Astrocyte (in vitro differentiated cells and primary cell): ENCODE results near the gene CDC6. TPM values are rescaled to one million over a fixed set of nuclear protein-coding genes. Genes with fewer than 3 reads are reported as not detected.
A peak's percentile ranks its signal among the peaks of the same experiment; 100 is the strongest.

Experiments used
- DNase-seq: peaks from one replicate; pipeline ENCODE4 v3.0.0-alpha.2; 2010; ENCODE audit warnings: low read depth
- FAIRE-seq: peaks from 2 replicates; lab custom pipeline; 2011; peaks lifted over from hg19 to GRCh38; lab: Jason Lieb, UNC
- H2AFZ ChIP-seq: 2 replicates; pipeline ENCODE4 v1.6.0; 2012; ENCODE audit warnings: low read depth, low read length, inconsistent platforms
- H3K27ac ChIP-seq: 2 replicates; pipeline ENCODE4 v1.5.1; 2011; ENCODE audit warnings: low read depth, low read length, inconsistent platforms
- H3K27me3 ChIP-seq: 2 replicates; pipeline ENCODE4 v1.6.0; 2011; ENCODE audit warnings: low read length, inconsistent platforms; ENCODE audit not compliant: insufficient read depth
- H3K36me3 ChIP-seq: 2 replicates; pipeline ENCODE4 v1.5.1; 2011; ENCODE audit warnings: low read length, inconsistent platforms; ENCODE audit not compliant: insufficient read depth
- H3K4me1 ChIP-seq: 2 replicates; pipeline ENCODE4 v1.5.1; 2011; ENCODE audit warnings: low read length, inconsistent platforms; ENCODE audit not compliant: insufficient read depth
- H3K4me2 ChIP-seq: 2 replicates; pipeline ENCODE4 v1.6.0; 2012; ENCODE audit warnings: low read length, inconsistent platforms
- H3K4me3 ChIP-seq: 2 replicates; pipeline ENCODE4 v1.5.1; 2011; ENCODE audit warnings: low read depth, mild to moderate bottlenecking, low read length, inconsistent platforms; ENCODE audit not compliant: insufficient read depth
- H3K79me2 ChIP-seq: 2 replicates; pipeline ENCODE4 v1.6.0; 2012; ENCODE audit warnings: mild to moderate bottlenecking, low read length, inconsistent platforms; ENCODE audit not compliant: insufficient read depth
- H3K9ac ChIP-seq: 2 replicates; pipeline ENCODE4 v1.6.0; 2012; ENCODE audit warnings: mild to moderate bottlenecking, low read length, inconsistent platforms
- H3K9me3 ChIP-seq: 2 replicates; pipeline ENCODE4 v1.5.1; 2012; ENCODE audit warnings: low read depth, mild to moderate bottlenecking, low read length, inconsistent platforms; ENCODE audit not compliant: insufficient read depth
- H4K20me1 ChIP-seq: 2 replicates; pipeline ENCODE4 v1.6.0; 2012; ENCODE audit warnings: low read length, inconsistent platforms; ENCODE audit not compliant: insufficient read depth
- H3K27ac Mint-ChIP-seq: one replicate; pipeline ENCODE4 v1.8.0; 2021; ENCODE audit warnings: mild to moderate bottlenecking, mixed read lengths; ENCODE audit not compliant: unreplicated experiment
- H3K27me3 Mint-ChIP-seq: one replicate; pipeline ENCODE4 v1.8.0; 2021; ENCODE audit warnings: low read depth, mixed read lengths; ENCODE audit not compliant: unreplicated experiment
- H3K36me3 Mint-ChIP-seq: one replicate; pipeline ENCODE4 v1.8.0; 2021; ENCODE audit warnings: low read depth, mixed read lengths; ENCODE audit not compliant: unreplicated experiment
- H3K4me1 Mint-ChIP-seq: one replicate; pipeline ENCODE4 v1.8.0; 2021; ENCODE audit warnings: low read depth, mixed read lengths; ENCODE audit not compliant: unreplicated experiment
- H3K4me3 Mint-ChIP-seq: one replicate; pipeline ENCODE4 v1.8.0; 2021; ENCODE audit warnings: mild to moderate bottlenecking, moderate library complexity, mixed read lengths; ENCODE audit not compliant: unreplicated experiment
- H3K9me3 Mint-ChIP-seq: one replicate; pipeline ENCODE4 v1.8.0; 2021; ENCODE audit warnings: mild to moderate bottlenecking, mixed read lengths; ENCODE audit not compliant: unreplicated experiment
- EZH2 ChIP-seq: IDR thresholded peaks from 2 replicates; pipeline ENCODE4 v1.6.1; 2012; ENCODE audit warnings: mild to moderate bottlenecking, low read length, inconsistent platforms; ENCODE audit not compliant: insufficient read depth
- total RNA-seq: library from RNA; stranded (reverse); gene quantifications from 2 replicates; pipeline ENCODE4 v1.2.1, GENCODE V29; 2021
- TF ChIP-seq, protein P1 (sequence below): IDR thresholded peaks from 2 replicates; pipeline ENCODE4 v1.5.1; 2011; ENCODE audit warnings: low read depth, mild to moderate bottlenecking, inconsistent platforms, low read length, moderate library complexity; ENCODE audit not compliant: insufficient read depth

The CDC6 gene
- total RNA-seq, 1 donor from 2014 or later = 14.4 TPM

DNA sequence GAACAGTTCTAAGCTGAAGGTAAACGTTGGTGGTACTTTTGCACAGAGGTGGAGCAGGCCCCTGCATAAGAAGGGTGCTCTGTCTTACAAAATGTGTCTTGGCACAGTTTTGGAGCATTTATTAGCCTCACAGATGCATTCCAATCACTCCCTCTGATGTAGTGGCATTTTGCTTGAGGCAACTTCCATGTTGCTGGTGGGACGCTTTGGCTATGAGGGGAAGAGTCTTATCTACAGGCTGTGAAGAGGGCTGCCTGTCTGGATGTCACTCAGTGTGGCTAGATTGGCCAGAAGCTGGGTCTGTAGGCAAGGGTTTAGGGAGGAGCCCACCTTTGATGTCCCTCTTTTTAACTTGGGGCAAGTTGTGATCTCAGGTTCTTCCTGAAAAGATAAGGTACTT lies 18.7 kb downstream of the CDC6 start:
- peak overlapping the region; percentile 51 for H3K4me2 ChIP-seq
- TF ChIP-seq, protein P1, sequence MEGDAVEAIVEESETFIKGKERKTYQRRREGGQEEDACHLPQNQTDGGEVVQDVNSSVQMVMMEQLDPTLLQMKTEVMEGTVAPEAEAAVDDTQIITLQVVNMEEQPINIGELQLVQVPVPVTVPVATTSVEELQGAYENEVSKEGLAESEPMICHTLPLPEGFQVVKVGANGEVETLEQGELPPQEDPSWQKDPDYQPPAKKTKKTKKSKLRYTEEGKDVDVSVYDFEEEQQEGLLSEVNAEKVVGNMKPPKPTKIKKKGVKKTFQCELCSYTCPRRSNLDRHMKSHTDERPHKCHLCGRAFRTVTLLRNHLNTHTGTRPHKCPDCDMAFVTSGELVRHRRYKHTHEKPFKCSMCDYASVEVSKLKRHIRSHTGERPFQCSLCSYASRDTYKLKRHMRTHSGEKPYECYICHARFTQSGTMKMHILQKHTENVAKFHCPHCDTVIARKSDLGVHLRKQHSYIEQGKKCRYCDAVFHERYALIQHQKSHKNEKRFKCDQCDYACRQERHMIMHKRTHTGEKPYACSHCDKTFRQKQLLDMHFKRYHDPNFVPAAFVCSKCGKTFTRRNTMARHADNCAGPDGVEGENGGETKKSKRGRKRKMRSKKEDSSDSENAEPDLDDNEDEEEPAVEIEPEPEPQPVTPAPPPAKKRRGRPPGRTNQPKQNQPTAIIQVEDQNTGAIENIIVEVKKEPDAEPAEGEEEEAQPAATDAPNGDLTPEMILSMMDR = no peak
- TF ChIP-seq EZH2 = no peak
- no peaks in the 10 kb centered on the region for H3K9me3 ChIP-seq
- H3K27ac ChIP-seq = no peak overlapping the region
- Mint-ChIP-seq H3K27me3 (no peaks in the 10 kb centered on the region), H3K4me3 (no peak overlapping the region), H3K36me3 (no peaks in the 10 kb centered on the region), H3K27ac (peak overlapping the region; percentile 72), H3K4me1 (peaks cover 25% of the 10 kb centered on the region), H3K9me3 (no peaks in the 10 kb centered on the region)
- H3K9ac ChIP-seq = no peak overlapping the region
- H3K27me3 ChIP-seq = no peaks in the 10 kb centered on the region
- no peak overlapping the region for H2AFZ ChIP-seq
- no peak overlapping the region for H3K4me3 ChIP-seq
- DNase-seq (no peak), FAIRE-seq (no peak)
- no peaks in the 10 kb centered on the region for H3K79me2 ChIP-seq
- H3K36me3 ChIP-seq = peaks cover 7% of the 10 kb centered on the region
- peaks cover 12% of the 10 kb centered on the region for H4K20me1 ChIP-seq
- H3K4me1 ChIP-seq = peaks cover 48% of the 10 kb centered on the region

DNA sequence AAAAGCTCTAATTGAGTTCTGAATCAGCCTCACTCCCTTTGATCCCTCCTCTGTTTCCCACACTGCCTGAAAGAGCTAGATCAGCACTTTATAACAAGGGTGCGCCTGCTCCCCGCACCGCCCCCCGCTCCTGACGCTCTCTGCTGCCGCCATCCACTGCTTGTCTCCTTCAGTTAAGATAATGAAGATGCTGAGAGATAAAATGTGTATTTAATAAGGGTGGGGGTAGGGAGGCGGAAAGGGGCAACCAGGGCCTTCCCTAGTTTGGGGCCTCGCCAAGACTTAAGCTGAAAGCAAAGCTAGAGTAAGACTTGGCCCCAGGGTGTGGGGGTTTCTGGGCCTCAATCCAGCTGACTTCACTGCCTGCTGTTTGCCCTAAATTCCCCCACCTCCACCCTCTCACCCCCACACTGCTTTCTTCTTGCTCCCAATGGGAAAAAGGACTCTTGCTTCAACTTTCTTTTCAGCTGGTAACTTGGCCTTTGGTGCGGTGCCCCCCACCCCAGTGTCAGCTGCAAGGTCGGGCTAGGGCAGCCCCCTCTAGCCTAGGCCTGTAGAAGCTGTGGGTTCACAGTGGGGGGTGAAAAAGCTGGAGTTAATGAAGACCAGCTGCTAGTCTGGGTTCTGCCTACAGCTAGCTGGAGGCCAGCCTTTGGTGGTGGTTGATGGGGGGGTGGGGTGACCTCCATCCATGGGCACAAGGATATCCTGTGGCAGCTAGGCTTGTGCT lies 19.5 kb downstream of the CDC6 start:
- TF ChIP-seq, protein P1 = no peak
- no peak for TF ChIP-seq EZH2
- H3K27ac Mint-ChIP-seq = no peak overlapping the region
- H2AFZ ChIP-seq = no peak overlapping the region

DNA sequence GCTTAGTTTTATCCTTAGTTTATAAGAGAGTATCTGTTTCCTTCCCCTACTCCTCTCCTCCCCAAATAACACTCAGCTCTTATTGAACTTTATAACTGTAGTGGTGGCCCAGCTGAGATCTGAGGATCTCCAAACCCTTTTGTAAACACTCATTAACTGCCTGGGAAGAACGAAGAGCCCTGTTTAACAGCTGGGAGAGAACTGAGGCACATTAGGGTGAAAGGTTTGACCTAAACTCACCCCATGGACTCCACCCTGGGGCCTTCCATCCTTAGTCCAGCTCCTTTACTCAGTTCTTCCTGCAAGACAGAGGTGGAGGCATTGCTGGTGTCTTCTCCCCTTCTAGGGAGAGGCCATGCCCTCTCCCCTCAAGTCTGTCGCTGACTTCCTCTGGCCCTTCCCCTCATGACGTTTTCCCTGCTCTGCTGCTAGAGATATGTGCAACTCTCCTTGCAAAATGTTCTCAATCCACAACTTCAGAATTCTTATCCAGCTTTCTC lies 20.1 kb downstream of the CDC6 start:
- TF ChIP-seq, protein P1 = no peak
- TF ChIP-seq EZH2 = no peak
- Histone ChIP-seq H2AFZ (no peak overlapping the region), H3K27me3 (no peaks in the 10 kb centered on the region), H3K4me2 (peak overlapping the region; percentile 51), H4K20me1 (peaks cover 12% of the 10 kb centered on the region), H3K4me1 (peaks cover 62% of the 10 kb centered on the region), H3K79me2 (no peaks in the 10 kb centered on the region), H3K36me3 (no peaks in the 10 kb centered on the region), H3K27ac (no peak overlapping the region), H3K4me3 (no peak overlapping the region), H3K9ac (peak overlapping the region; percentile 4), H3K9me3 (no peaks in the 10 kb centered on the region)
- FAIRE-seq (no peak), DNase-seq (no peak)
- Mint-ChIP-seq H3K9me3 (no peaks in the 10 kb centered on the region), H3K4me3 (no peak overlapping the region), H3K36me3 (peaks cover 2% of the 10 kb centered on the region), H3K4me1 (peaks cover 36% of the 10 kb centered on the region), H3K27ac (no peak overlapping the region), H3K27me3 (no peaks in the 10 kb centered on the region)

More for the DNA sequence above, 19.5 kb downstream of the CDC6 start:
- peaks cover 56% of the 10 kb centered on the region for H3K4me1 ChIP-seq
- Mint-ChIP-seq H3K4me3 (no peak overlapping the region), H3K36me3 (peaks cover 2% of the 10 kb centered on the region), H3K27me3 (no peaks in the 10 kb centered on the region), H3K9me3 (no peaks in the 10 kb centered on the region), H3K4me1 (peaks cover 30% of the 10 kb centered on the region)
- no peaks in the 10 kb centered on the region for H3K9me3 ChIP-seq
- H3K4me2 ChIP-seq = peak overlapping the region; percentile 51
- H3K4me3 ChIP-seq = no peak overlapping the region
- FAIRE-seq (no peak), DNase-seq (peak; percentile 50)
- peaks cover under 1% of the 10 kb centered on the region for H3K36me3 ChIP-seq
- H3K79me2 ChIP-seq = no peaks in the 10 kb centered on the region
- H3K27ac ChIP-seq = no peak overlapping the region
- H4K20me1 ChIP-seq = peaks cover 12% of the 10 kb centered on the region
- no peaks in the 10 kb centered on the region for H3K27me3 ChIP-seq
- H3K9ac ChIP-seq = peak overlapping the region; percentile 4
